Spleen (tissue), 7 donors: ENCODE results near the gene ZSCAN22.

Experiments used
- CTCF ChIP-seq, 11 experiments: fragments of 200-600 bp in 7 of 11; fragments of 450-650 bp in 4 of 11; sonication (generic) in 4 of 11; IDR thresholded peaks in 8 of 11; conservative IDR thresholded peaks in 3 of 11; 1 replicate in 7 of 11; 2 replicates in 4 of 11; pipeline versions ENCODE4 v1.4.0 to v1.8.0; 2016 to 2021; ENCODE audit warnings: antibody characterized with exemption in 11 of 11, inconsistent platforms in 4 of 11, mild to moderate bottlenecking in 1 of 11
- POLR2A ChIP-seq, 3 donors: fragments of 450-650 bp; IDR thresholded peaks; one replicate each; pipeline ENCODE4 v1.5.1; 2017; ENCODE audit warnings: antibody characterized with exemption in 3 of 3, mild to moderate bottlenecking in 1 of 3
- POLR2AphosphoS5 ChIP-seq, 3 donors: sonication (generic); formaldehyde crosslinking; IDR thresholded peaks; one replicate each; pipeline ENCODE4 v1.5.1; 2017; ENCODE audit warnings: antibody characterized with exemption in 3 of 3
- donor health status: DM: no; HTN: no; CAD: no; lungs with moderate emphysema.
- donor health status: DM: no; HTN: no; CAD: no.
- donor health status: DM: no; HTN: no; CAD: no.

- no peak for TF ChIP-seq CTCF (IDR thresholded peaks at IDR 0.05 in 8 of 11, conservative IDR thresholded peaks at IDR 0.05 in 3 of 11)
- no peak for TF ChIP-seq POLR2A (IDR thresholded peaks at IDR 0.05)
- no peak for TF ChIP-seq POLR2AphosphoS5 (IDR thresholded peaks at IDR 0.05)
Observed at GRCh38 chr19:58366585-58367430, 40.0 kb downstream of the ZSCAN22 start.
